H9 (cell line): Measurements from ENCODE around the gene TMEM191B. TPM values are rescaled to one million over a fixed set of nuclear protein-coding genes. Genes with fewer than 3 reads are reported as not detected.
"Not testable (repeated sequence)": the region's sequence is repeated elsewhere in the genome, so short reads cannot be mapped to it uniquely, and the experiment has no call there.

Source experiments
- DNase-seq: peaks from one replicate; pipeline ENCODE4 v3.0.0-alpha.2; 2017
- H2AFZ ChIP-seq: one replicate; pipeline ENCODE4 v1.6.1; 2013; ENCODE audit warnings: mild to moderate bottlenecking, low read length, control low read depth, moderate library complexity
- H2AK5ac ChIP-seq: 2 replicates; pipeline ENCODE4 v1.6.1; 2013; ENCODE audit warnings: low read length, control low read depth, mixed read lengths; ENCODE audit not compliant: insufficient read length
- H2BK120ac ChIP-seq: one replicate; pipeline ENCODE4 v1.6.1; 2013; ENCODE audit warnings: low read depth, mild to moderate bottlenecking, low read length, control low read depth, inconsistent platforms; ENCODE audit not compliant: poor library complexity, severe bottlenecking
- H2BK12ac ChIP-seq: 2 replicates; pipeline ENCODE4 v1.6.1; 2013; ENCODE audit warnings: low read length, control low read depth, mixed read lengths, low read depth; ENCODE audit not compliant: insufficient read length
- H2BK15ac ChIP-seq: 2 replicates; pipeline ENCODE4 v1.6.1; 2013; ENCODE audit warnings: low read depth, low read length, control low read depth
- H2BK20ac ChIP-seq: one replicate; pipeline ENCODE4 v1.6.1; 2013; ENCODE audit warnings: low read depth, mild to moderate bottlenecking, low read length, control low read depth, inconsistent platforms; ENCODE audit not compliant: poor library complexity, severe bottlenecking
- H2BK5ac ChIP-seq: 2 replicates; pipeline ENCODE4 v1.6.1; 2013; ENCODE audit warnings: low read length, control low read depth, mixed read lengths; ENCODE audit not compliant: insufficient read length
- H3K14ac ChIP-seq: 2 replicates; pipeline ENCODE4 v1.6.1; 2013; ENCODE audit warnings: low read length, control low read depth; ENCODE audit not compliant: insufficient read depth
- H3K18ac ChIP-seq: 2 replicates; pipeline ENCODE4 v1.6.1; 2013; ENCODE audit warnings: low read depth, mild to moderate bottlenecking, mixed read lengths, low read length, control low read depth; ENCODE audit not compliant: insufficient read length
- H3K23ac ChIP-seq: 2 replicates; pipeline ENCODE4 v1.6.1; 2013; ENCODE audit warnings: low read length, control low read depth, mixed read lengths, low read depth; ENCODE audit not compliant: insufficient read length
- H3K23me2 ChIP-seq: 2 replicates; pipeline ENCODE4 v1.6.1; 2013; ENCODE audit warnings: low read depth, mild to moderate bottlenecking, mixed read lengths, low read length, control low read depth; ENCODE audit not compliant: insufficient read length, poor library complexity, severe bottlenecking
- H3K27ac ChIP-seq: 2 replicates; pipeline ENCODE4 v1.5.1; 2013; ENCODE audit warnings: low read length, control low read depth, mixed read lengths, low read depth; ENCODE audit not compliant: insufficient read length
- H3K27me3 ChIP-seq: 2 replicates; pipeline ENCODE4 v1.6.1; 2013; ENCODE audit warnings: low read length, control low read depth, inconsistent platforms; ENCODE audit not compliant: insufficient read depth
- H3K4ac ChIP-seq: 2 replicates; pipeline ENCODE4 v1.6.1; 2013; ENCODE audit warnings: low read depth, mild to moderate bottlenecking, control low read depth, inconsistent platforms, low read length, moderate library complexity
- H3K4me1 ChIP-seq: 2 replicates; pipeline ENCODE4 v1.6.1; 2013; ENCODE audit warnings: low read length, control low read depth, inconsistent platforms; ENCODE audit not compliant: insufficient read depth
- H3K4me2 ChIP-seq: 2 replicates; pipeline ENCODE4 v1.6.1; 2013; ENCODE audit warnings: low read length, control low read depth, mixed read lengths; ENCODE audit not compliant: insufficient read length, insufficient read depth
- H3K56ac ChIP-seq: 2 replicates; pipeline ENCODE4 v1.6.1; 2013; ENCODE audit warnings: low read depth, mild to moderate bottlenecking, mixed read lengths, low read length, control low read depth; ENCODE audit not compliant: insufficient read length
- H3K79me1 ChIP-seq: 2 replicates; pipeline ENCODE4 v1.6.1; 2013; ENCODE audit warnings: low read depth, mild to moderate bottlenecking, moderate library complexity, low read length, control low read depth, inconsistent platforms; ENCODE audit not compliant: insufficient read depth, poor library complexity, severe bottlenecking
- H3K79me2 ChIP-seq: 2 replicates; pipeline ENCODE4 v1.6.1; 2013; ENCODE audit warnings: low read length, control low read depth, inconsistent platforms; ENCODE audit not compliant: insufficient read depth
- H3K9ac ChIP-seq: 2 replicates; pipeline ENCODE4 v1.6.1; 2013; ENCODE audit warnings: low read length, control low read depth, mixed read lengths; ENCODE audit not compliant: insufficient read length; ENCODE audit errors: extremely low read depth
- H3K9me3 ChIP-seq: one replicate; pipeline ENCODE4 v1.6.1; 2013; ENCODE audit warnings: low read depth, low read length, inconsistent platforms; ENCODE audit not compliant: control insufficient read depth
- H3T11ph ChIP-seq: one replicate; pipeline ENCODE4 v1.6.1; 2013; ENCODE audit warnings: mild to moderate bottlenecking, low read length, control low read depth, inconsistent platforms
- H4K20me1 ChIP-seq: one replicate; pipeline ENCODE4 v1.6.1; 2013; ENCODE audit not compliant: control insufficient read depth, insufficient read length, insufficient read depth
- H4K5ac ChIP-seq: 2 replicates; pipeline ENCODE4 v1.6.1; 2013; ENCODE audit warnings: low read depth, mild to moderate bottlenecking, mixed read lengths, low read length, control low read depth; ENCODE audit not compliant: insufficient read length
- H4K8ac ChIP-seq: replicated peaks from 2 replicates; pipeline ENCODE4 v1.6.1; 2013; ENCODE audit warnings: low read length, control low read depth, mixed read lengths, low read depth; ENCODE audit not compliant: insufficient read length
- H4K91ac ChIP-seq: 2 replicates; pipeline ENCODE4 v1.6.1; 2013; ENCODE audit warnings: low read depth, mild to moderate bottlenecking, moderate library complexity, mixed read lengths, low read length, control low read depth; ENCODE audit not compliant: insufficient read length
- H3K27ac Mint-ChIP-seq, 3 experiments: 2 replicates in 2 of 3; 3 replicates in 1 of 3; pipeline ENCODE4 v1.8.0; 2020 to 2021; ENCODE audit warnings: mixed read lengths in 3 of 3, mild to moderate bottlenecking in 1 of 3, moderate library complexity in 1 of 3
- H3K27me3 Mint-ChIP-seq: 2 replicates; pipeline ENCODE4 v1.8.0; 2021; ENCODE audit warnings: low read depth, mild to moderate bottlenecking, moderate library complexity, mixed read lengths
- H3K36me3 Mint-ChIP-seq, 3 experiments: 2 replicates in 2 of 3; 3 replicates in 1 of 3; pipeline ENCODE4 v1.8.0; 2020 to 2021; ENCODE audit warnings: low read depth in 3 of 3, mixed read lengths in 3 of 3; ENCODE audit not compliant: insufficient read depth in 1 of 3
- H3K4me1 Mint-ChIP-seq, 2 experiments: 2 replicates each; pipeline ENCODE4 v1.8.0; 2020; ENCODE audit warnings: mixed read lengths in 2 of 2
- H3K4me3 Mint-ChIP-seq, 2 experiments: 2 replicates in 1 of 2; 3 replicates in 1 of 2; pipeline ENCODE4 v1.8.0; 2020 to 2021; ENCODE audit warnings: mild to moderate bottlenecking in 2 of 2, mixed read lengths in 2 of 2, moderate library complexity in 1 of 2
- H3K9me3 Mint-ChIP-seq, 2 experiments: 2 replicates in 1 of 2; 3 replicates in 1 of 2; pipeline ENCODE4 v1.8.0; 2020; ENCODE audit warnings: mild to moderate bottlenecking in 2 of 2, mixed read lengths in 2 of 2, moderate library complexity in 1 of 2
- WGBS: extraction: QIAGEN DNeasy Blood & Tissue Kit; methylation state at CpG from one replicate; pipeline ENCODE4 v1.1.7; 2013; ENCODE audit warnings: missing lambda C conversion rate, low lambda C conversion rate, mixed read lengths; ENCODE audit not compliant: insufficient read length; ENCODE audit errors: extremely low coverage; 5-methylcytosine and 5-hydroxymethylcytosine counted together
- total RNA-seq: library from RNA; stranded (reverse); gene quantifications from 2 replicates; pipeline ENCODE4 v1.2.1, GENCODE V29; 2021

The TMEM191B gene
- total RNA-seq, 1 experiment from 2014 or later, result 1.4 TPM

- H3K4me3 Mint-ChIP-seq, H2BK15ac ChIP-seq, H3K9me3 Mint-ChIP-seq, H3K23ac ChIP-seq, H2AFZ ChIP-seq, H3K27ac ChIP-seq, H3K56ac ChIP-seq, H3K4me1 ChIP-seq, H3K4ac ChIP-seq, H3K27me3 Mint-ChIP-seq, H3K14ac ChIP-seq, H2BK20ac ChIP-seq, H4K5ac ChIP-seq, H2BK120ac ChIP-seq, H3K4me2 ChIP-seq, H2AK5ac ChIP-seq, H3K79me1 ChIP-seq, DNase-seq, H2BK5ac ChIP-seq, H3K9ac ChIP-seq, H3K23me2 ChIP-seq, H4K20me1 ChIP-seq, H3K4me1 Mint-ChIP-seq, H3K79me2 ChIP-seq, H3K27ac Mint-ChIP-seq, H3K27me3 ChIP-seq, H3K9me3 ChIP-seq, H4K91ac ChIP-seq, H2BK12ac ChIP-seq, H3T11ph ChIP-seq, H4K8ac ChIP-seq, H3K36me3 Mint-ChIP-seq, H3K18ac ChIP-seq: not testable (repeated sequence)
- WGBS, result no CpG with 5 or more reads among the region's 10 CpGs
Observed at GRCh38 chr22:18513454-18513853, 14.1 kb upstream of the TMEM191B start.

- not testable (repeated sequence) for H4K5ac ChIP-seq, H4K8ac ChIP-seq, H2AFZ ChIP-seq, H3K36me3 Mint-ChIP-seq, H2BK12ac ChIP-seq, H3T11ph ChIP-seq, H3K4me1 Mint-ChIP-seq, H3K9ac ChIP-seq, H3K9me3 Mint-ChIP-seq, H3K4me2 ChIP-seq, H3K79me1 ChIP-seq, H3K27ac ChIP-seq, H3K27me3 ChIP-seq, H2AK5ac ChIP-seq, H2BK120ac ChIP-seq, H3K27ac Mint-ChIP-seq, H3K4me1 ChIP-seq, H2BK5ac ChIP-seq, H3K18ac ChIP-seq, H3K23ac ChIP-seq, H4K91ac ChIP-seq, DNase-seq, H2BK15ac ChIP-seq, H3K9me3 ChIP-seq, H2BK20ac ChIP-seq, H3K4me3 Mint-ChIP-seq, H4K20me1 ChIP-seq, H3K4ac ChIP-seq, H3K14ac ChIP-seq, H3K79me2 ChIP-seq, H3K27me3 Mint-ChIP-seq, H3K23me2 ChIP-seq, H3K56ac ChIP-seq
- no CpG with 5 or more reads among the region's 5 CpGs for WGBS
Observed at GRCh38 chr22:18518061-18518460, 9.5 kb upstream of the TMEM191B start, which contains the start of gene GGTLC3. GGTLC3 (minus strand) TSS chr22:18518161; CDS start chr22:18517897, 264 bp downstream.
